ENCODE data around the gene PPP1R16B. TPM values are rescaled to one million over a fixed set of nuclear protein-coding genes. Genes with fewer than 3 reads are reported as not detected.

PPP1R16B gene
- total RNA-seq, 1 donor from 2014 or later, result 6.4 TPM

- no peaks in the 10 kb centered on the region for H3K9me3 ChIP-seq
- no peak for TF ChIP-seq POLR2AphosphoS5 (IDR thresholded peaks at IDR 0.05; ENCODE audit: insufficient read depth in 1 of 2, low read depth in 1 of 2)
- TF ChIP-seq, protein P1, sequence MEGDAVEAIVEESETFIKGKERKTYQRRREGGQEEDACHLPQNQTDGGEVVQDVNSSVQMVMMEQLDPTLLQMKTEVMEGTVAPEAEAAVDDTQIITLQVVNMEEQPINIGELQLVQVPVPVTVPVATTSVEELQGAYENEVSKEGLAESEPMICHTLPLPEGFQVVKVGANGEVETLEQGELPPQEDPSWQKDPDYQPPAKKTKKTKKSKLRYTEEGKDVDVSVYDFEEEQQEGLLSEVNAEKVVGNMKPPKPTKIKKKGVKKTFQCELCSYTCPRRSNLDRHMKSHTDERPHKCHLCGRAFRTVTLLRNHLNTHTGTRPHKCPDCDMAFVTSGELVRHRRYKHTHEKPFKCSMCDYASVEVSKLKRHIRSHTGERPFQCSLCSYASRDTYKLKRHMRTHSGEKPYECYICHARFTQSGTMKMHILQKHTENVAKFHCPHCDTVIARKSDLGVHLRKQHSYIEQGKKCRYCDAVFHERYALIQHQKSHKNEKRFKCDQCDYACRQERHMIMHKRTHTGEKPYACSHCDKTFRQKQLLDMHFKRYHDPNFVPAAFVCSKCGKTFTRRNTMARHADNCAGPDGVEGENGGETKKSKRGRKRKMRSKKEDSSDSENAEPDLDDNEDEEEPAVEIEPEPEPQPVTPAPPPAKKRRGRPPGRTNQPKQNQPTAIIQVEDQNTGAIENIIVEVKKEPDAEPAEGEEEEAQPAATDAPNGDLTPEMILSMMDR (IDR thresholded peaks at IDR 0.05), result no peak
- TF ChIP-seq POLR2A (IDR thresholded peaks at IDR 0.05), result no peak
- DNase-seq (ENCODE audit: extremely low spot score in 2 of 2), result no peak
- peaks cover 8 to 72% of the 10 kb centered on the region in 2 donors for H3K36me3 ChIP-seq
- intact Hi-C loops (cut with DNase I), result no loop called here
- no peak overlapping the region for H3K27ac ChIP-seq
- H3K4me1 ChIP-seq, result no peaks in the 10 kb centered on the region
- H3K27me3 ChIP-seq, result no peaks in the 10 kb centered on the region
- no peak overlapping the region for H3K4me3 ChIP-seq
Observed at GRCh38 chr20:38770970-38771369, 34.5 kb upstream of the PPP1R16B start.

DNA sequence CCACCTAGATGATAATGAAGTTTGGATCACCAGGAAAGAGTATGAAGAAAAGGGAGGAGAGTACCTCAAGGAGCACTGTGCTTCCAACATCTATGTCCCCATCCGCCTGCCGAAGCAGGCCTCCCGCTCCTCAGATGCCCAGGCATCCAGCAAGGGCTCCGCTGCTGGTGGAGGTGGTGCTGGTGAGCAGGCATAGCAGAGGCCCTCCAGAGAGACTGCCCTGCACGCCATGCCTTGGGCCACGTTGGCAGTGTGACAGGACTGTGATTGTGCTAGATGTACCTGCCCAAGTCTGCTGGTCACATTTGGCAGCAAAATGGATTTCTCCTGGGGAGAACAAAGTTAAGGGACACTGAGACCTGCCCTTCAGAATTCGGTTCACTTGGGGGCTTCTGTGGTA, 33.9 kb upstream of the PPP1R16B start:
- Histone ChIP-seq H3K9me3 (no peaks in the 10 kb centered on the region), H3K27me3 (no peaks in the 10 kb centered on the region), H3K4me3 (no peak overlapping the region), H3K27ac (no peak overlapping the region), H3K36me3 (peaks cover 8 to 67% of the 10 kb centered on the region in 2 donors), H3K4me1 (no peaks in the 10 kb centered on the region)
- intact Hi-C loops (cut with DNase I), result no loop called here
- no peak for DNase-seq (ENCODE audit: extremely low spot score in 2 of 2)
- TF ChIP-seq POLR2AphosphoS5 (IDR thresholded peaks at IDR 0.05; ENCODE audit: insufficient read depth in 1 of 2, low read depth in 1 of 2) (no peak), POLR2A (IDR thresholded peaks at IDR 0.05) (no peak)
- TF ChIP-seq, protein P1 (IDR thresholded peaks at IDR 0.05), result no peak

DNA sequence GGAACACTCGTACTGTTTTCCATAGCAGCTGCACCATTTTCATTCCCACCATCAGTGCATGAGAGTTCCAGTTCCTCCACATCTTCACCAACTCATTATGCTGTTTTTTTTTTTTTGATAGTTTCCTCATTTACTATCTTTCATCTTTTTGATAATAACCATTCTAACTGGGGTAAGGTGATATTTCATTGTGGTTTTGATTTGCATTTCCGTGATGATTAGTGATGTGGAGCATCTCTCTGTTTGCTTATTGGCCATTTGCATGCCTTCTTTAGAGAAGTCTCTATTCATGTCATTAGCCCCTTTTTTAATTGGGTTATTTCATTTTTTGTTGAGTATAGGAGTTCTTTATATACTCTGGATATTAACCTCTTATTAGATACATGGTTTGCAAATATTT, 31.3 kb upstream of the PPP1R16B start:
- no peaks in the 10 kb centered on the region for H3K4me1 ChIP-seq

DNA sequence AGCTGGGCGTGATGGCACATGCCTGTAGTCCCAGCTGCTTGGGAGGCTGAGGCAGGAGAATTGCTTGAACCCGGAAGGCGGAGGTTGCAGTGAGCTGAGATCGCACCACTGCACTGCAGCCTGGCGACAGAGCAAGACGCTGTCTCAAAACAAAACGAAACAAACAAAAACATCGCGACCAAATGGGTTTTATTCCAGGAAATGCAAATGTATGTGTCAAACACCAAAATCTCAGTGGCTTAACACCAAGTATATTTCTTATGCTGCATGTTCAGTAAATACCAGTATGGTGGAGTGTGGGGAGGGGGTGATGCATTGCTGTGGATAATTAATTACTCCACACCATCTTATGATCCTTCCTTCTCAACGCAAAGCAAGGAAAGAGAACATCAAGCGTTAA, 29.1 kb upstream of the PPP1R16B start:
- intact Hi-C loops (cut with DNase I), result no loop called here

More for the DNA sequence above, 31.3 kb upstream of the PPP1R16B start:
- Histone ChIP-seq H3K27me3 (no peaks in the 10 kb centered on the region), H3K4me3 (no peak overlapping the region), H3K9me3 (no peaks in the 10 kb centered on the region), H3K36me3 (peaks cover 8 to 46% of the 10 kb centered on the region in 2 donors), H3K27ac (no peak overlapping the region)
- no peak for TF ChIP-seq POLR2AphosphoS5 (IDR thresholded peaks at IDR 0.05; ENCODE audit: insufficient read depth in 1 of 2, low read depth in 1 of 2)
- TF ChIP-seq POLR2A (IDR thresholded peaks at IDR 0.05), result no peak
- TF ChIP-seq, protein P1 (IDR thresholded peaks at IDR 0.05), result no peak
- DNase-seq (ENCODE audit: extremely low spot score in 2 of 2), result no peak
- intact Hi-C loops (cut with DNase I), result no loop called here

More for the DNA sequence above, 29.1 kb upstream of the PPP1R16B start:
- H3K4me1 ChIP-seq, result no peaks in the 10 kb centered on the region
- TF ChIP-seq POLR2A (IDR thresholded peaks at IDR 0.05), result no peak
- TF ChIP-seq POLR2AphosphoS5 (IDR thresholded peaks at IDR 0.05; ENCODE audit: insufficient read depth in 1 of 2, low read depth in 1 of 2), result no peak
- TF ChIP-seq, protein P1 (IDR thresholded peaks at IDR 0.05), result no peak
- no peak overlapping the region for H3K27ac ChIP-seq
- peaks cover 8 to 34% of the 10 kb centered on the region in 2 donors for H3K36me3 ChIP-seq
- H3K9me3 ChIP-seq, result no peaks in the 10 kb centered on the region
- no peak for DNase-seq (ENCODE audit: extremely low spot score in 2 of 2)
- no peak overlapping the region for H3K4me3 ChIP-seq
- H3K27me3 ChIP-seq, result no peaks in the 10 kb centered on the region

Measured in vagina (tissue), 2 donors.